T-helper 22 cell (primary cell): ENCODE data around the gene SLC22A2.
"Not testable (repeated sequence)": the region's sequence is repeated elsewhere in the genome, so short reads cannot be mapped to it uniquely, and the experiment has no call there.

ENCODE experiments used
- DNase-seq: peaks from one replicate; pipeline ENCODE4 v3.0.0-alpha.2; 2020; ENCODE audit warnings: low read depth

Gene SLC22A2

GRCh38 chr6:160258346-160259142, at the start of gene SLC22A2:
Gene SLC22A2, minus strand, starts transcription at chr6:160258821. Its CDS starts 64 bp downstream, at chr6:160258757.
- no peak for DNase-seq

GRCh38 chr6:160305926-160306713, 47.5 kb upstream of the SLC22A2 start:
- no peak for DNase-seq

GRCh38 chr6:160303806-160304205, 45.2 kb upstream of the SLC22A2 start:
- no peak for DNase-seq

- not testable (repeated sequence) for DNase-seq
These were observed 43.9 kb upstream of the SLC22A2 start for GRCh38 chr6:160302431-160303082.

- no peak for DNase-seq
These were observed 42.7 kb upstream of the SLC22A2 start for GRCh38 chr6:160301339-160301738.

DNA sequence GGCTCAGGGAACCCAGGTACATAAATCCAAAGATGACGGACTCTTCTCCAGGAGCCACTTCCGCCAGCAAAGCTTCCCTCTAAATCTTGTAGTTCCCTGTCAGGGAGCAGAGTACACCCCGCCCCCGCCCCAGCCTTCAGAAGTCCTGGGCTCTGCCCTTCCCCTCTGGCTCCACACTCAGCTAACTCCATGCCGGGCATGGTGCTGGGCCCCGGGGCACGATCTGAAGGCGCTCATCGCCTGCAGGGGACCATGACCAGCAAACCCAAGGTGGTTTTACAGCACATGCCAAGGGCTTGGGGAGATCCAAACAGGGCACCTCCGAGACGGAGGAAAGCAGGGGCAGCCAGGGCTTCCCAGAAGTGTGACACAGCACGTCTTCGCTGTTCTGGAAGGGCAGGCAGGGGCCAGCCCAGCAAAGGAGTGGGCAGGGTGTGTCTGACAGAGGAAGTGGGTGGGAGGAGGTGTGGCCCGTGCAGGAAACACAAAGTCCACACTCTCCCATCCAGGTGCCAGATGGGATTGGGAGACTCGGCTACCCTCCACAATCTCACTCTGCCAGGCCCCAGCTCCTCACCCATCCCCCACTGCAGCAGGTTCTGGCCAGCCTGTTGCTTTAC, 41.6 kb upstream of the SLC22A2 start:
- no peak for DNase-seq

GRCh38 chr6:160299559-160299958, 40.9 kb upstream of the SLC22A2 start:
- DNase-seq, result no peak

DNA sequence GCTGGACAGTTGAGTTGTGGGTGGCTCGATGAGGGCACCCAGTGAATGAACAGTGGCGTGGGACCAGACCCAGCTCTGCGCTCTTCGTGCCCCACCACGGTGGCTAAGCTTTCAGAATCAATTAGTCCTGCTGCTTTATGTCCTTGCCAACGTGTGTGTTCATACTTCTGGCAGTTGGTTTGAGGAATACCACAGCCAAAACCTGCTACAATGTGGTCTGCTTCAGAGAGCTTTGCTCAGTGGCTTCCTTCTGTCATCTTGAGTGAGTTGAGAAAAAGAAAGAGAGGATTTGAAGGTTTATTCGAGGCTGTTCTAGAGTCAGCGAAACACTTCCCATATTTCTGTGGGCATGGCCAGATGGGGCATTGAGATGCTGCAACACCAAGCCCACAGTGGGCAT, 39.5 kb upstream of the SLC22A2 start:
- DNase-seq, result no peak

DNA sequence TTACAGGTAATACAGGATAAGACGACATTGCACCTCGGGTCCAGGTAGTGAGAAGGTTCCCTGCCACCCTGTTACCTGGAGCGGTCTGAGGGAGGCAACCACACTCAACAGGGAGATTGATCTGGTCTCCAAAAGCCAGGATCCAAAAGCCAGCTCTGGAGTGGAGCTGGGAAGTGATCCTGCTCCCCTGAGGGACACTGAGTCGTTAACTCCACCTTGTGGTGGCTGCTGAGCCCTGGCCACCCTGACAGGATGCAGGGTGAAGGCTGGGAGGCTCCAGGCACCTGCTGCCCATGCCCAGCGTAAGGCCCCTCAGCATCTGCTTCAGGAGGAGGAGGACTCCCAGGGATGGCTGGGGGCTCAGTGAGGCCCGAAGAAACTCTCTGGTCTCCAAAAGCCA, 38.7 kb upstream of the SLC22A2 start:
- DNase-seq, result no peak

- DNase-seq, result no peak
These were observed 35.2 kb upstream of the SLC22A2 start for GRCh38 chr6:160293844-160294243.

DNA sequence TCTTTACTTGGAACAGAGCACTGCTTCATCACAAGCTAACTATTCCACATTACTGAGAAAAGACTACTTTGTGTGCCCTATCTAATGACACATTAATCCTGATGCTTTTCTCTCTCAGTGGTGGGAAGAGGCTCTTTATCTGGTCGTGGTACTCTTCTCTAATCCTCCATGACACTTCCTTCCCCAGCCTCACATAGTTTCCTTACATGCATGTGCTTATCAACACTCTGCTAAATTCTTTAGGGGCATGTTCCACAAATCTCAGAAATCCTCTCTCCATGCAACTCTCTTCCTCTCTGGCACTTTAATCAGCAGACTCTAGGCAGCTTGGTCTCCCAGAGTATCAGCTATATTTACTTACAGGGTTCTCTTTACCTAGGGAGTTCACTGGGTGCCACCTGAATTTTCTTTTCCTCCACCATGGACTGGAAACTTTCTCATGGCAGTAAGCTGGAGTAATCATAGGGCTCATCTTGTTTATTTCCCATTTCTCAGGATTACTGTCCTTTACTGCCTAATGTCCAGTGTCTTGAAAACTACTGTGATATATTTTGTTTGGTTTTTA, 27.0 kb upstream of the SLC22A2 start:
- DNase-seq, result no peak

- no peak for DNase-seq
These were observed 26.0 kb upstream of the SLC22A2 start for GRCh38 chr6:160284575-160284974.

DNA sequence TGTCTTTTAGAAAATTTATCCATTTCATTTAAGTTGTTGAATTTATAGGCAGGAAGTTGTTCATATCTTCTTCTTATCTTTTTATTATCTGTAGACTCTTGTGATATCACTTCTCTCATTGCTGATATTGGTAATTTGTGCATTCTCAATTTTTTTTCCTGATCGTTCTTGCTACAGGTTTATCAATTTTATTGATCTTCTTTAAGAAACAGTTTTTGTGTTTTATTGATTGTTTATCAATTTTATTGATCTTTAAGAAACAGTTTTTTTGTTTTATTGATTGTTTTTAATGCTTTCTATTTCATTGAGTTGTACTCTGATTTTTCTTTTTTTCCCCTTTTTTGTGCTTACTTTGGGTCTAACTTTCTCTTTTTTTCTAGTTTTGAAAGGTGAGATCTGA, 23.8 kb upstream of the SLC22A2 start:
- no peak for DNase-seq

GRCh38 chr6:160279850-160280249, 21.2 kb upstream of the SLC22A2 start:
- DNase-seq, result no peak

DNA sequence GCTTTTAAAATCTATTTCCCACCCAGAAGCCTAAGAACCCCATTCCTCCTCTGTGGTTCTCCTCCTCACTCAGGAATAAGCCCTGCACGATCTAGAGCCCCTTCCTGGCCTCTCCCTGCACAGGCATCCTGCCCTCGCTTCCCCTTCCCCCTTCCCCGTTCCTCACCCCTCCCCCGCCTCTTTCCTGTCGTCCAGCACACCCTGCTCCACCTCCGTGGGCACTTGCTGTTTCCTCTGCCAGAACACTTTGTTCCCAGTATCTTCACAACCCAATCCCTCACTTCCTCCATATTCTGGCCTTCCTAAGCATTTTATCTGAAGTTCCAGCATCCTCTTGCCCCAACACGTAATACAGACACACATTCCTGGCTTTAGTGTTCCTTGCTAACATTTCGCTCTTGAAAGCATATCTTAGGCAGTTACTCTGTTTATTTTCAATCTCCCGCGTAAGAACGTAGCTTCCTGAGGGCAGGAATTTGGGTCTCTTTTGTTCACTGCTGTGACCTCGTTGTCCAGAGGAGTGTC, 20.2 kb upstream of the SLC22A2 start:
- DNase-seq, result no peak

- no peak for DNase-seq
These were observed 19.7 kb upstream of the SLC22A2 start for GRCh38 chr6:160278311-160278710.

GRCh38 chr6:160277546-160277945, 18.9 kb upstream of the SLC22A2 start:
- no peak for DNase-seq

DNA sequence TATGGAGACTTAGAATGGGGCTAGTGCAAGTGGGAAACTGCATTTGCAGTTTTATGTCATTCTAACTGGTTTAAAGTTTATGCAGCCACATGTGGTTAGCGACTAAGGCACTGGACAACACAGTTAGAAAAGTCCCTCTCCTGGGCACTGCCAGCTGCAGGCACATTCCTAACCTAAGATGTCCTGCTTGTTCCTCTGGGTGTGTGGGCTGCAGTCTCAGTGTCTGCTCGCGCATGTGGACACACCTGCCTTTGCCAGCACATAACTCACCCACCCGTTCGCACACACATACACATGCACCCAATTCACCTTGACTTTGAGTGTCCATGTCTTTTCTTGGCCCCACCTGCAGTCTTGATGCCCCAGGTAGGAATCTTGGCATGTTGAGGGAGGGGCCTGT, 18.5 kb upstream of the SLC22A2 start:
- DNase-seq, result no peak

GRCh38 chr6:160276126-160276525, 17.5 kb upstream of the SLC22A2 start:
- no peak for DNase-seq

DNA sequence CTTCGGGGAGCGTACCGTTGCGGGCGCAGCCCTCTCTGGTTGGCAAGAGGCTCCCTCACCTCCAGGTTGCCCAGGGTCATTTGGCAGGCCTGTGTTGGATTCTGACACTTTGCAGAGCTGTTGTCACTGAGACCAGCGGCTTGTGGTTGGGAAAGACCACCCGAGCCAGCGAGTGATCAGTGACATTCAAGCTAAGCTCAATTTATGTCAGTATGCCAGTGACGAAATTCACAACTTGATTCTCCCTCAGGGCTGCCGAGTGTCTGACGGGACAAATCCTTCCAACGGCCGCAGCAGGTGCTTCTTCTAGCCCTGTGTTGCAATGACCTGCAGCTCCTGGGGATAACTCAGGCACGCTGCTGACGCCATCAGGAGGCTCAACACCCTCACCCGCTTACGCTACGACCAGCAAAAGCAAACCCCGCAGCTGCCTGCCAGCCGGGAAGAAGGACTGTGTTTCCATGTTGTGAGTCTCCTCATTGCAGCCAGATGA, 16.9 kb upstream of the SLC22A2 start:
- DNase-seq, result no peak

DNA sequence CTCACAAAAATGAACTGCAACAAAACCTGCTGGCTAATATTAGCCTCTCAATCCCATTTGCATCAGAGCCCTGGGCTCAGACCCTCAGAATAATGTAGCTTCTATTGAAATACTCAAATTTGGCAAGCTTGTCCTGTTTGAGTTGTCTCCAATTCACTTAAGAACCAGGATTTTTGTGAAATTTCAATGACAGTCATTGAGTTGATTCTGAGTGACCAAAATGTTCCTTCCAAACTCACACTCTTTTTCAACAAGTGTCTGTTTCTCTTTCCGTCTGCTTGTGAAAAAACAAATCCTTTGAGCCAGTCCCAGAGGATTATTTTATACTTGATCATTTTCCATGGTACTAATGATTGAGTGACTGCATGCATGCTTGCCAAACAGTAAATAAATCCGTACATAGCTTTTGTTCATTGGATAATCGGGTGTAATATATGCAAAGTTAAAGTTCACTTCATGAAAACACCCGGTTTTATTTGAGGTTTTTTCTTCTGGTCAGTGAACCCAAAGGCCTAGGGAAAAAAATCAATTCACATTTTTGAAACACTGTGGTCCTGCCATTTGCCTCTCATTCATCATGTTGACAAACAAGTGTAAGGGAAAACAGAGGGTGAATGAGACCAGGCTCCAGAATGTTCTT, 16.4 kb upstream of the SLC22A2 start:
- no peak for DNase-seq
